PFSK-1 (cell line): ENCODE data around the gene IGSF21.

Source experiments
- POLR2AphosphoS5 ChIP-seq: IDR thresholded peaks from 2 replicates; pipeline ENCODE4 v1.6.1; 2012; ENCODE audit warnings: low read depth, mild to moderate bottlenecking, control low read depth, low read length, moderate library complexity
- REST ChIP-seq, 2 experiments: IDR thresholded peaks; 2 replicates each; pipeline versions ENCODE4 v1.6.1 to v1.8.0; 2011 to 2012; ENCODE audit warnings: low read depth in 2 of 2, low read length in 2 of 2, control low read depth in 1 of 2, inconsistent platforms in 1 of 2, mild to moderate bottlenecking in 1 of 2, moderate library complexity in 1 of 2; ENCODE audit not compliant: insufficient read depth in 1 of 2
- TAF1 ChIP-seq: IDR thresholded peaks from 2 replicates; pipeline ENCODE4 v1.6.1; 2012; ENCODE audit warnings: low read length, control low read depth, borderline replicate concordance; ENCODE audit not compliant: insufficient read depth

GRCh38 chr1:18230840-18231239 is 123.2 kb downstream of the IGSF21 start:
- TF ChIP-seq TAF1 (no peak), REST (IDR thresholded peaks at IDR 0.05; ENCODE audit: insufficient read depth in 1 of 2, low read depth in 2 of 2, low read length in 2 of 2) (no peak), POLR2AphosphoS5 (no peak)
